Measurements from ENCODE around the gene NOC2L.
A peak's percentile ranks its signal among the peaks of the same experiment; 100 is the strongest.

Gene NOC2L

DNA sequence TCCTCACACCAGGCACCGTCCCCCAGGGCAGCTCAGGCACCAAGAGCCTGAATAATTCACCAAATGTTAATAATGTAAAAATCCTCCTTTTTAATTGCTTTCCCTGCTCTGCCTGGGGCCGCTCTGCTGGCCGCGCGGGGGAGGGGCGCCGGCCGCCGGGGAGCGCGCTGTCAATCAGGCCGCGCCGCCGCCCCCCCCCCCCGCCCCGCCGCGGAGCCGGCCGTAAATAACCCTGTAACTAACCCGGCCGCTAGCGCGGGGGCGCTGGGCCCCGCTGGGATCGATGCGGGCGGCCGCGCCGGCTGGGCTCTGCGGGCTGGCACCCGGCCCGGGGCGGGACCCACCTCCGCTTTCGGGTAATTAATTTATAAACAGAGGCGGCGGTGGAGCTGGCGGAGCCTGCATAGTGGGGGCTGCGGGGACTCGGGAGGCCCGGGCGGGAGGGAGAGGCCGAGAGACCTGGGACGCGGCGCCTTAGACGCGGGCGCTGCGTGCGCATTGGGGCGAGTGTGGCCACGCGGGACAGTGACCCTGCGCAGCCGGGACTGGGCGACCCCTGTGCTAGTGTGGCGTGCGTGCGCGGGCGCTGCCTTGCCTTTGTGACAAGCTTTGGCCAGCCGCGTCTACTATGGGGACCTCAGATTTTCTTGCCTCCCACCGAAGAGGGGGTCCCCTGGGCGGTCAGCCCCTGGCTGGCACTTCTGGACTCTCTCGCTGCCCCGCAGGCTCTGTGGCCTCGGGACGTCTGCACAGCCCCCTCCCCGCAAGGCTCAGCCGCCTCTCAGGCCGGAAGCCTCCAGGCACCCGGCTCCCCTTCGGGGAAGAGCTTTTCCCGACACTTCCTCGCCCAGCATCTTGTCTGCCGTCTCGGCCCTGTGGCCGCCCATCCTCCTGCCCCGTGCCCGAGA is 18.7 kb downstream of the NOC2L start:
- peaks cover 7% of the 10 kb centered on the region; the same call in 1 of the 2 replicates for H4K20me1 ChIP-seq (ENCODE audit: insufficient read depth, low read length)
- H3K27ac ChIP-seq (ENCODE audit: low read length), result no peak overlapping the region
- H3F3A ChIP-seq (ENCODE audit: insufficient read depth, low read length), result peaks cover 16% of the 10 kb centered on the region
- H3K36me3 ChIP-seq (replicated peaks; ENCODE audit: insufficient read depth, low read length), result no peaks in the 10 kb centered on the region
- H3K79me2 ChIP-seq (ENCODE audit: low read length), result no peaks in the 10 kb centered on the region
- no peaks in the 10 kb centered on the region for H3K9me3 ChIP-seq (replicated peaks; ENCODE audit: insufficient read depth, low read length)
- peak overlapping the region; percentile 37; the same call in 1 of the 2 replicates for H3K4me3 ChIP-seq (ENCODE audit: low read length)
- DNase-seq, result peak; percentile 25
- no peaks in the 10 kb centered on the region for H3K9me2 ChIP-seq (replicated peaks; ENCODE audit: insufficient read depth, low read length)
- H2AFZ ChIP-seq (ENCODE audit: low read length), result 0 out of 2 replicates have a peak overlapping the region, but pooled peaks have one; percentile 8
- TF ChIP-seq EZH2phosphoT487 (IDR thresholded peaks at IDR 0.05; ENCODE audit: low read length), result peak; percentile 75; the same call in 1 of the 2 replicates
- TF ChIP-seq, protein P1, sequence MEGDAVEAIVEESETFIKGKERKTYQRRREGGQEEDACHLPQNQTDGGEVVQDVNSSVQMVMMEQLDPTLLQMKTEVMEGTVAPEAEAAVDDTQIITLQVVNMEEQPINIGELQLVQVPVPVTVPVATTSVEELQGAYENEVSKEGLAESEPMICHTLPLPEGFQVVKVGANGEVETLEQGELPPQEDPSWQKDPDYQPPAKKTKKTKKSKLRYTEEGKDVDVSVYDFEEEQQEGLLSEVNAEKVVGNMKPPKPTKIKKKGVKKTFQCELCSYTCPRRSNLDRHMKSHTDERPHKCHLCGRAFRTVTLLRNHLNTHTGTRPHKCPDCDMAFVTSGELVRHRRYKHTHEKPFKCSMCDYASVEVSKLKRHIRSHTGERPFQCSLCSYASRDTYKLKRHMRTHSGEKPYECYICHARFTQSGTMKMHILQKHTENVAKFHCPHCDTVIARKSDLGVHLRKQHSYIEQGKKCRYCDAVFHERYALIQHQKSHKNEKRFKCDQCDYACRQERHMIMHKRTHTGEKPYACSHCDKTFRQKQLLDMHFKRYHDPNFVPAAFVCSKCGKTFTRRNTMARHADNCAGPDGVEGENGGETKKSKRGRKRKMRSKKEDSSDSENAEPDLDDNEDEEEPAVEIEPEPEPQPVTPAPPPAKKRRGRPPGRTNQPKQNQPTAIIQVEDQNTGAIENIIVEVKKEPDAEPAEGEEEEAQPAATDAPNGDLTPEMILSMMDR (IDR thresholded peaks at IDR 0.05; ENCODE audit: low read length), result no peak
- TF ChIP-seq EZH2 (optimal IDR thresholded peaks at IDR 0.05; ENCODE audit: low read depth, low read length), result peak; percentile 96
- H3K27me3 ChIP-seq (replicated peaks; ENCODE audit: insufficient read depth, low read length), result peaks cover 76% of the 10 kb centered on the region
- H3K9ac ChIP-seq (ENCODE audit: low read length), result no peak overlapping the region
- H3K4me1 ChIP-seq (ENCODE audit: low read length), result peaks cover 29% of the 10 kb centered on the region
- H3K4me2 ChIP-seq (ENCODE audit: low read depth, low read length), result peak overlapping the region; percentile 79

DNA sequence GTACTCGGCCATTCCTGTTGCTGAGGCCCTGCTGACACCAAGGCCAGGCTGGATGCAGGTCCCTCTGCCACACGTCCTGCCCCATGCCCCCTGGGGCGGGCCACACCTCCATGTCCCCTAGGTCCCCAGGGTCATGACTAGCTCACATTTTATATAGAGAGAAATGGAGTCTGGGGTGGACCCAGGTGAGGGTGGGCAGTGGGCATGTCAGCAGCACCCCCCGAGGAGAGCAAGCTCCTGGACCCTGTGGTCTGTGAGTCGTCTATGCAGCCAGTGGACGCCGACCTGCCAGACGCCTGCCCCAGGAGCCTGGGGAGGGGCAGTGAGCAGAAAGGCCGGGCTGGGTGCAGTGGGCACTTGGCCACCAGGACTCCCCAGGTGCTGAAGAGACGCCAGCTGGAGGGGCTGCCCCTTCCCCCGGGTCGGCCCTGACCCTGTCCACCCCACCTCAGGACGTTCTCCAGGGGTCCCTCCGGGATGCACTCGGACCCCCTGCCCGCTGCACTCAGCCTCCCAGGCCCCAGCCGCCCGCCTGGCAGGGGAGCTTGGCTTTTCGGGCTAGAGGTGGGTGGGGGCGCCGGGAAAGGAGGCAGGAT is 19.4 kb downstream of the NOC2L start:
- peaks cover 11% of the 10 kb centered on the region for H3F3A ChIP-seq (ENCODE audit: insufficient read depth, low read length)
- peaks cover 7% of the 10 kb centered on the region; the same call in 1 of the 2 replicates for H4K20me1 ChIP-seq (ENCODE audit: insufficient read depth, low read length)
- peaks cover 21% of the 10 kb centered on the region for H3K4me1 ChIP-seq (ENCODE audit: low read length)
- no peak overlapping the region for H3K9ac ChIP-seq (ENCODE audit: low read length)
- no peak overlapping the region for H3K4me3 ChIP-seq (ENCODE audit: low read length)
- no peaks in the 10 kb centered on the region for H3K79me2 ChIP-seq (ENCODE audit: low read length)
- H3K9me2 ChIP-seq (replicated peaks; ENCODE audit: insufficient read depth, low read length), result no peaks in the 10 kb centered on the region
- H3K36me3 ChIP-seq (replicated peaks; ENCODE audit: insufficient read depth, low read length), result no peaks in the 10 kb centered on the region
- H3K4me2 ChIP-seq (ENCODE audit: low read depth, low read length), result peak overlapping the region; percentile 39
- no peaks in the 10 kb centered on the region for H3K9me3 ChIP-seq (replicated peaks; ENCODE audit: insufficient read depth, low read length)
- no peak for DNase-seq
- TF ChIP-seq EZH2phosphoT487 (IDR thresholded peaks at IDR 0.05; ENCODE audit: low read length) (no peak), EZH2 (optimal IDR thresholded peaks at IDR 0.05; ENCODE audit: low read depth, low read length) (no peak)
- TF ChIP-seq, protein P1 (IDR thresholded peaks at IDR 0.05; ENCODE audit: low read length), result no peak
- peaks cover 82% of the 10 kb centered on the region for H3K27me3 ChIP-seq (replicated peaks; ENCODE audit: insufficient read depth, low read length)
- no peak overlapping the region for H3K27ac ChIP-seq (ENCODE audit: low read length)
- H2AFZ ChIP-seq (ENCODE audit: low read length), result no peak overlapping the region

DNA sequence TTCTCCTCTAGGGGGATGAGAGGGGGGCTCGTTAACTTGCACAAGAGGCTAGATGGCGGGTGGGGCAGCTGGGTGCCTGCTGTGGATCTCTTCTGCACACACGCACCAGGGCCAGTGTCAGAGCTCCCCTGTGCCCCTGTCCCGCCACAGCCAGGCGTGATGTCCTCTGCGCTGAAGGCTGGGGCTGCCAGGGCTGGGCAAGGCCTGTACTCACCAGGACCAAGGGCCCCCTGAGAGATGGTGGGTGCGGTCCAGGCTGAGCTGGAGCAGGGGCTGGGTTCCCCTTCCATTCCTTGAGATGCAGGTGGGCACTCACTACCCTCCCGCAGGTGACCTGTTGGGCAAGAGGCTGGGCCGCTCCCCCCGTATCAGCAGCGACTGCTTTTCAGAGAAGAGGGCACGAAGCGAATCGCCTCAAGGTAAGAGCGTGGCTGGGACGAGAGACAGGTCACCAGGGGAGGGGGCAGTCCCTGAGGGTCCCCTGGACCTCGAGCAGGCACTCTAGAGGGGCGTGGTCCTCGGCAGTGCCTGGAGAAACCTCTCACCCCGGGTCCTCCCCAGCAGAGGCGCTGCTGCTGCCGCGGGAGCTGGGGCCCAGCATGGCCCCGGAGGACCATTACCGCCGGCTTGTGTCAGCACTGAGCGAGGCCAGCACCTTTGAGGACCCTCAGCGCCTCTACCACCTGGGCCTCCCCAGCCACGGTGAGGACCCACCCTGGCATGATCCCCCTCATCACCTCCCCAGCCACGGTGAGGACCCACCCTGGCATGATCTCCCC is 20.2 kb downstream of the NOC2L start:
- DNase-seq, result no peak
- H2AFZ ChIP-seq (ENCODE audit: low read length), result no peak overlapping the region

More for the DNA sequence above, 20.2 kb downstream of the NOC2L start:
- Histone ChIP-seq H3K4me2 (ENCODE audit: low read depth, low read length) (no peak overlapping the region), H3K9ac (ENCODE audit: low read length) (no peak overlapping the region), H3K79me2 (ENCODE audit: low read length) (no peaks in the 10 kb centered on the region), H3K4me3 (ENCODE audit: low read length) (no peak overlapping the region), H3F3A (ENCODE audit: insufficient read depth, low read length) (peaks cover 5% of the 10 kb centered on the region; the same call in 1 of the 2 replicates), H3K36me3 (replicated peaks; ENCODE audit: insufficient read depth, low read length) (no peaks in the 10 kb centered on the region), H4K20me1 (ENCODE audit: insufficient read depth, low read length) (peaks cover 7% of the 10 kb centered on the region; the same call in 1 of the 2 replicates), H3K9me3 (replicated peaks; ENCODE audit: insufficient read depth, low read length) (no peaks in the 10 kb centered on the region), H3K27me3 (replicated peaks; ENCODE audit: insufficient read depth, low read length) (peaks cover 82% of the 10 kb centered on the region), H3K27ac (ENCODE audit: low read length) (no peak overlapping the region), H3K9me2 (replicated peaks; ENCODE audit: insufficient read depth, low read length) (no peaks in the 10 kb centered on the region), H3K4me1 (ENCODE audit: low read length) (peaks cover 16% of the 10 kb centered on the region)
- TF ChIP-seq, protein P1 (IDR thresholded peaks at IDR 0.05; ENCODE audit: low read length), result peak; percentile 11; the same call in 1 of the 2 replicates
- no peak for TF ChIP-seq EZH2phosphoT487 (IDR thresholded peaks at IDR 0.05; ENCODE audit: low read length)
